Endothelial cell of umbilical vein (primary cell): ENCODE data around the gene NEK4. TPM values are rescaled to one million over a fixed set of nuclear protein-coding genes. Genes with fewer than 3 reads are reported as not detected.

ENCODE experiments used
- BruUV-seq: library from RNA; stranded (reverse); fragments of 400-500 nt; replicated peaks from 2 replicates; lab custom pipeline; 2021; lab: Mats Ljungman, UMichigan
- CTCF ChIA-PET: fragments of 300-600, 350-600 bp; sonication (Branson Sonifier 250); formaldehyde crosslinking; loops from one replicate; lab custom pipeline; 2021; ENCODE audit warnings: antibody characterized with exemption, inconsistent platforms; lab: Charles Lee
- POLR2A ChIA-PET: fragments of 300-600, 350-600 bp; sonication (Branson Sonifier 250); formaldehyde crosslinking; loops from one replicate; lab custom pipeline; 2021; ENCODE audit warnings: antibody characterized with exemption, inconsistent platforms; lab: Charles Lee
- DNase-seq: peaks from one replicate; pipeline ENCODE4 v3.0.0-alpha.2; 2011; ENCODE audit warnings: low read depth, low spot score
- FAIRE-seq: peaks from 2 replicates; lab custom pipeline; 2011; peaks lifted over from hg19 to GRCh38; lab: Jason Lieb, UNC
- H2AFZ ChIP-seq: 2 replicates; pipeline ENCODE4 v1.6.0; 2012; ENCODE audit warnings: low read depth, low read length, control low read depth, inconsistent platforms
- H3K27ac ChIP-seq: 2 replicates; pipeline ENCODE4 v1.5.1; 2011; ENCODE audit warnings: low read depth, mild to moderate bottlenecking, control low read depth, low read length, moderate library complexity; ENCODE audit not compliant: insufficient read depth
- H3K27me3 ChIP-seq, 2 experiments: 2 replicates each; pipeline versions ENCODE4 v1.6.0 to v1.6.1; 2011; ENCODE audit warnings: low read length in 2 of 2, mixed read lengths in 1 of 2; ENCODE audit not compliant: control insufficient read depth in 2 of 2, insufficient read depth in 2 of 2
- H3K36me3 ChIP-seq, 2 experiments: 2 replicates in 1 of 2; 3 replicates in 1 of 2; pipeline ENCODE4 v1.5.1; 2011; ENCODE audit warnings: low read length in 2 of 2, mild to moderate bottlenecking in 1 of 2, moderate library complexity in 1 of 2; ENCODE audit not compliant: control insufficient read depth in 2 of 2, insufficient read depth in 2 of 2; ENCODE audit errors: extremely low read depth in 1 of 2
- H3K4me1 ChIP-seq: 3 replicates; pipeline ENCODE4 v1.5.1; 2011; ENCODE audit warnings: mild to moderate bottlenecking, low read length; ENCODE audit not compliant: control insufficient read depth, insufficient read depth; ENCODE audit errors: extremely low read depth
- H3K4me2 ChIP-seq: 2 replicates; pipeline ENCODE4 v1.6.1; 2011; ENCODE audit warnings: low read length, control low read depth, mixed read lengths; ENCODE audit not compliant: insufficient read depth
- H3K4me3 ChIP-seq, 3 experiments: fragments of 200-600 bp in 1 of 3; sonication (generic), shearing (Covaris generic) in 1 of 3; replicated peaks in 1 of 3; 2 replicates each; pipeline ENCODE4 v1.5.1; 2011 to 2016; ENCODE audit warnings: control low read depth in 3 of 3, low read length in 3 of 3, mild to moderate bottlenecking in 2 of 3, inconsistent platforms in 1 of 3, low read depth in 1 of 3, moderate library complexity in 1 of 3; ENCODE audit not compliant: insufficient read depth in 1 of 3
- H3K79me2 ChIP-seq: 2 replicates; pipeline ENCODE4 v1.6.0; 2012; ENCODE audit warnings: low read length, inconsistent platforms; ENCODE audit not compliant: control insufficient read depth, insufficient read depth
- H3K9ac ChIP-seq: replicated peaks from 2 replicates; pipeline ENCODE3; 2011; ENCODE audit warnings: low read length, control low read depth; ENCODE audit not compliant: insufficient read depth; ENCODE audit errors: extremely low read depth
- H3K9me1 ChIP-seq: replicated peaks from 3 replicates; pipeline ENCODE4 v1.6.0; 2011; ENCODE audit warnings: mild to moderate bottlenecking, low read length; ENCODE audit not compliant: control insufficient read depth, insufficient read depth; ENCODE audit errors: extremely low read depth
- H3K9me3 ChIP-seq: replicated peaks from 2 replicates; pipeline ENCODE4 v1.5.1; 2012; ENCODE audit warnings: low read length, inconsistent platforms; ENCODE audit not compliant: control insufficient read depth, insufficient read depth
- H4K20me1 ChIP-seq: replicated peaks from 2 replicates; pipeline ENCODE3; 2011; ENCODE audit warnings: mild to moderate bottlenecking, low read length; ENCODE audit not compliant: control insufficient read depth, insufficient read depth; ENCODE audit errors: extremely low read depth
- CTCF ChIP-seq, 2 donors: IDR thresholded peaks; 1 replicate in 1 of 2; 2 replicates in 1 of 2; pipeline ENCODE4 v1.5.1; 2011; ENCODE audit warnings: low read length in 2 of 2, mild to moderate bottlenecking in 2 of 2, moderate library complexity in 2 of 2, control low read depth in 1 of 2, inconsistent platforms in 1 of 2, low read depth in 1 of 2; ENCODE audit not compliant: insufficient read depth in 1 of 2; ENCODE audit errors: extremely low read depth in 1 of 2
- EZH2 ChIP-seq: IDR thresholded peaks from 2 replicates; pipeline ENCODE4 v1.6.1; 2012; ENCODE audit warnings: borderline replicate concordance, low read depth, mild to moderate bottlenecking, moderate library complexity, low read length, inconsistent platforms; ENCODE audit not compliant: severe bottlenecking
- FOS ChIP-seq: IDR thresholded peaks from 2 replicates; pipeline ENCODE4 v1.6.1; 2011; ENCODE audit warnings: mild to moderate bottlenecking, low read length, moderate library complexity, borderline replicate concordance; ENCODE audit not compliant: insufficient read depth
- GATA2 ChIP-seq: IDR thresholded peaks from 2 replicates; pipeline ENCODE4 v1.7.0; 2011; ENCODE audit warnings: low read depth, mild to moderate bottlenecking, moderate library complexity, mixed read lengths, low read length; ENCODE audit not compliant: insufficient read length, insufficient read depth
- JUN ChIP-seq: IDR thresholded peaks from 2 replicates; pipeline ENCODE4 v1.6.1; 2011; ENCODE audit warnings: borderline replicate concordance, low read depth; ENCODE audit not compliant: insufficient read length, insufficient read depth
- MAX ChIP-seq: IDR thresholded peaks from 2 replicates; pipeline ENCODE4 v1.6.1; 2011; ENCODE audit not compliant: insufficient read depth, insufficient read length
- MYC ChIP-seq: IDR thresholded peaks from one replicate; pipeline ENCODE4 v1.6.1; 2011; ENCODE audit warnings: mild to moderate bottlenecking, low read depth, low read length
- POLR2A ChIP-seq: IDR thresholded peaks from 2 replicates; pipeline ENCODE4 v1.6.1; 2012; ENCODE audit warnings: low read depth, mild to moderate bottlenecking, control low read depth, low read length
- POLR2AphosphoS5 ChIP-seq: IDR thresholded peaks from 2 replicates; pipeline ENCODE4 v1.6.1; 2012; ENCODE audit warnings: low read depth, mild to moderate bottlenecking, control low read depth, low read length, moderate library complexity; ENCODE audit not compliant: insufficient read depth
- dilution Hi-C: fragments of 300-500 bp; cut with MboI; formaldehyde crosslinking; loops from one replicate; pipeline ENCODE4 v1.15.0; 2019; ENCODE audit warnings: low sequenced_read_pairs; ENCODE audit not compliant: extremely low pct_ligation_motif_present
- intact Hi-C: fragments of 100-400 bp; cut with micrococcal nuclease; formaldehyde crosslinking; loops from one replicate; pipeline ENCODE4 v1.10.0; 2022
- polyA plus RNA-seq, 4 experiments: library from polyadenylated mRNA; depleted of rRNA in 3 of 4; stranded (reverse) in 3 of 4; unstranded in 1 of 4; fragments of >200 nt; gene quantifications; 2 replicates each; pipeline versions ENCODE4 v1.2.1 to v1.2.3, GENCODE V29; 2011 to 2012; ENCODE audit warnings: missing spikeins in 1 of 4
- total RNA-seq: library from RNA; stranded (reverse); gene quantifications from 2 replicates; pipeline ENCODE4 v1.2.3, GENCODE V29; 2021

Gene NEK4
- total and polyA plus RNA-seq, 2 donors (not counting 3 experiments of a cell fraction or from before 2014, with no cell fraction given) = 4.4 to 20.8 TPM

GRCh38 chr3:52801839-52802238 is 31.1 kb upstream of the NEK4 start:
- TF ChIP-seq FOS = no peak
- TF ChIP-seq GATA2 = no peak
- no peak for TF ChIP-seq JUN
- no peak for TF ChIP-seq POLR2A
- TF ChIP-seq EZH2 = no peak
- no peak for TF ChIP-seq MAX
- no peak for TF ChIP-seq CTCF (IDR thresholded peaks at IDR 0.05; ENCODE audit: extremely low read depth in 1 of 2, insufficient read depth in 1 of 2, low read depth in 1 of 2, low read length in 2 of 2)
- TF ChIP-seq POLR2AphosphoS5 = no peak
- TF ChIP-seq MYC = no peak
- intact Hi-C loops (no loop called here), dilution Hi-C loops (no loop called here)
- FAIRE-seq (no peak), DNase-seq (no peak)
- Histone ChIP-seq H3K9ac (no peak overlapping the region), H2AFZ (no peak overlapping the region), H3K9me1 (no peaks in the 10 kb centered on the region), H3K4me3 (no peak overlapping the region), H4K20me1 (no peaks in the 10 kb centered on the region), H3K27ac (no peak overlapping the region), H3K36me3 (no peaks in the 10 kb centered on the region), H3K4me1 (no peaks in the 10 kb centered on the region), H3K4me2 (no peak overlapping the region), H3K9me3 (no peaks in the 10 kb centered on the region), H3K79me2 (no peaks in the 10 kb centered on the region), H3K27me3 (no peaks in the 10 kb centered on the region)
- CTCF ChIA-PET = interaction anchor here (1.1 kb wide), 1 partner anchor 9 kb away, joined by 5 read pairs; no protein-coding TSS in a partner anchor
- POLR2A ChIA-PET = no interaction called here
- BruUV-seq = no TSS peak
